GM23338 (cell line): ENCODE results near the gene FIG4.

Experiments
- CREB1 ChIP-seq: fragments of 250-450 bp; sonication (Bioruptor Pico); IDR thresholded peaks from 2 replicates; pipeline ENCODE4 v1.5.0; 2020; ENCODE audit warnings: low read depth, mild to moderate bottlenecking, moderate library complexity
- EZH2 ChIP-seq: fragments of 200-600 bp; sonication (generic); IDR thresholded peaks from one replicate; pipeline ENCODE4 v1.8.0; 2017; ENCODE audit warnings: antibody characterized with exemption, mild to moderate bottlenecking, low read depth; ENCODE audit not compliant: unreplicated experiment
- JUNB ChIP-seq: IDR thresholded peaks from one replicate; pipeline ENCODE4 v1.6.1; 2016; ENCODE audit warnings: antibody characterized with exemption; ENCODE audit not compliant: unreplicated experiment
- NANOG ChIP-seq: IDR thresholded peaks from 2 replicates; pipeline ENCODE4 v1.6.1; 2016; ENCODE audit warnings: antibody characterized with exemption, borderline replicate concordance
- POLR2AphosphoS5 ChIP-seq: IDR thresholded peaks from 2 replicates; pipeline ENCODE4 v1.6.1; 2016; ENCODE audit warnings: antibody characterized with exemption, low read depth
- REST ChIP-seq: IDR thresholded peaks from one replicate; pipeline ENCODE4 v1.6.1; 2018; ENCODE audit warnings: antibody characterized with exemption; ENCODE audit not compliant: unreplicated experiment
- TF ChIP-seq, protein P1 (sequence below), 2 experiments: fragments of 200-600 bp in 1 of 2; sonication (generic) in 1 of 2; conservative IDR thresholded peaks; 2 replicates each; pipeline versions ENCODE4 v1.5.1 to v1.6.1; 2016 to 2017; ENCODE audit warnings: antibody characterized with exemption in 2 of 2, low read depth in 2 of 2, mild to moderate bottlenecking in 2 of 2, moderate library complexity in 1 of 2
- TF ChIP-seq, protein P2 (sequence below): IDR thresholded peaks from 2 replicates; pipeline ENCODE4 v1.6.1; 2016; ENCODE audit warnings: antibody characterized with exemption

DNA sequence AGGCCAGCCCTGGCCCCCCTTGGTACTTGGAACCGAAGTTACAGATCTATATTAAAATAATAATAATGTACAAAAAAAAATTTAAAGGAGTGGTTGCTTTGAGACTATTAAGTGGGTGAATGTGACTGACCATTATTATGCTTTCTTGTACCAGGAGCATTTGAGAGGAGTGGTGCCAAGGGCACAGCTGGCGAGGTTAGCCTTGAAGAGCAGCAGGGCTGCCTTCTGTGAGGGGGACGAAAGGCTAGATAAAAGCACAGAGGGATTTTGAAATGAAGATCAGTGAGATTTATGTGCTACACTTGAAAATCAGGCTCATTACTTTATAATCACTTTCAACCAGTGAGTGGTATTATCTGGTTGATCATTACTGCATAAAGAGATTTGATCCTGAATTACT is 48.6 kb downstream of the FIG4 start:
- no peak for TF ChIP-seq REST
- TF ChIP-seq, protein P1, sequence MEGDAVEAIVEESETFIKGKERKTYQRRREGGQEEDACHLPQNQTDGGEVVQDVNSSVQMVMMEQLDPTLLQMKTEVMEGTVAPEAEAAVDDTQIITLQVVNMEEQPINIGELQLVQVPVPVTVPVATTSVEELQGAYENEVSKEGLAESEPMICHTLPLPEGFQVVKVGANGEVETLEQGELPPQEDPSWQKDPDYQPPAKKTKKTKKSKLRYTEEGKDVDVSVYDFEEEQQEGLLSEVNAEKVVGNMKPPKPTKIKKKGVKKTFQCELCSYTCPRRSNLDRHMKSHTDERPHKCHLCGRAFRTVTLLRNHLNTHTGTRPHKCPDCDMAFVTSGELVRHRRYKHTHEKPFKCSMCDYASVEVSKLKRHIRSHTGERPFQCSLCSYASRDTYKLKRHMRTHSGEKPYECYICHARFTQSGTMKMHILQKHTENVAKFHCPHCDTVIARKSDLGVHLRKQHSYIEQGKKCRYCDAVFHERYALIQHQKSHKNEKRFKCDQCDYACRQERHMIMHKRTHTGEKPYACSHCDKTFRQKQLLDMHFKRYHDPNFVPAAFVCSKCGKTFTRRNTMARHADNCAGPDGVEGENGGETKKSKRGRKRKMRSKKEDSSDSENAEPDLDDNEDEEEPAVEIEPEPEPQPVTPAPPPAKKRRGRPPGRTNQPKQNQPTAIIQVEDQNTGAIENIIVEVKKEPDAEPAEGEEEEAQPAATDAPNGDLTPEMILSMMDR (conservative IDR thresholded peaks at IDR 0.05; ENCODE audit: low read depth in 2 of 2), result no peak
- TF ChIP-seq NANOG, result no peak
- TF ChIP-seq POLR2AphosphoS5, result no peak
- TF ChIP-seq, protein P2, sequence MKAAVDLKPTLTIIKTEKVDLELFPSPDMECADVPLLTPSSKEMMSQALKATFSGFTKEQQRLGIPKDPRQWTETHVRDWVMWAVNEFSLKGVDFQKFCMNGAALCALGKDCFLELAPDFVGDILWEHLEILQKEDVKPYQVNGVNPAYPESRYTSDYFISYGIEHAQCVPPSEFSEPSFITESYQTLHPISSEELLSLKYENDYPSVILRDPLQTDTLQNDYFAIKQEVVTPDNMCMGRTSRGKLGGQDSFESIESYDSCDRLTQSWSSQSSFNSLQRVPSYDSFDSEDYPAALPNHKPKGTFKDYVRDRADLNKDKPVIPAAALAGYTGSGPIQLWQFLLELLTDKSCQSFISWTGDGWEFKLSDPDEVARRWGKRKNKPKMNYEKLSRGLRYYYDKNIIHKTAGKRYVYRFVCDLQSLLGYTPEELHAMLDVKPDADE, result no peak
- TF ChIP-seq EZH2, result no peak
- TF ChIP-seq CREB1 (CRISPR knock-in tag), result no peak
- no peak for TF ChIP-seq JUNB
